Subcutaneous abdominal adipose tissue (tissue), 5 donors: ENCODE data around the gene ATP10A.
"Not testable (repeated sequence)": the region's sequence is repeated elsewhere in the genome, so short reads cannot be mapped to it uniquely, and the experiment has no call there.

Experiments
- H3K27ac ChIP-seq: one replicate; pipeline ENCODE4 v1.7.0; 2013; ENCODE audit warnings: low read depth, mild to moderate bottlenecking, inconsistent platforms, low read length, moderate library complexity
- H3K27me3 ChIP-seq, 5 donors: one replicate each; pipeline ENCODE4 v1.7.0; 2013; ENCODE audit warnings: low read length in 5 of 5, inconsistent platforms in 1 of 5; ENCODE audit not compliant: control insufficient read depth in 5 of 5, insufficient read depth in 4 of 5
- H3K36me3 ChIP-seq, 5 donors: one replicate each; pipeline ENCODE4 v1.7.0; 2013; ENCODE audit warnings: low read length in 5 of 5; ENCODE audit not compliant: control insufficient read depth in 5 of 5, insufficient read depth in 5 of 5
- H3K4me1 ChIP-seq, 5 donors: one replicate each; pipeline ENCODE4 v1.7.0; 2013; ENCODE audit warnings: low read length in 5 of 5, mild to moderate bottlenecking in 3 of 5, moderate library complexity in 1 of 5; ENCODE audit not compliant: control insufficient read depth in 5 of 5, insufficient read depth in 5 of 5
- H3K4me3 ChIP-seq, 5 donors: one replicate each; pipeline ENCODE4 v1.7.0; 2013; ENCODE audit warnings: low read length in 5 of 5, low read depth in 1 of 5
- H3K9ac ChIP-seq, 5 donors: one replicate each; pipeline ENCODE4 v1.7.0; 2013; ENCODE audit warnings: low read length in 5 of 5, mild to moderate bottlenecking in 4 of 5, moderate library complexity in 3 of 5
- H3K9me3 ChIP-seq, 5 donors: one replicate each; pipeline ENCODE4 v1.7.0; 2013; ENCODE audit warnings: low read length in 5 of 5; ENCODE audit not compliant: control insufficient read depth in 5 of 5
- donor health status: healthy.
- donor health status: healthy.
- donor health status: healthy.
- donor health status: healthy.
- donor health status: healthy.

The ATP10A gene

DNA sequence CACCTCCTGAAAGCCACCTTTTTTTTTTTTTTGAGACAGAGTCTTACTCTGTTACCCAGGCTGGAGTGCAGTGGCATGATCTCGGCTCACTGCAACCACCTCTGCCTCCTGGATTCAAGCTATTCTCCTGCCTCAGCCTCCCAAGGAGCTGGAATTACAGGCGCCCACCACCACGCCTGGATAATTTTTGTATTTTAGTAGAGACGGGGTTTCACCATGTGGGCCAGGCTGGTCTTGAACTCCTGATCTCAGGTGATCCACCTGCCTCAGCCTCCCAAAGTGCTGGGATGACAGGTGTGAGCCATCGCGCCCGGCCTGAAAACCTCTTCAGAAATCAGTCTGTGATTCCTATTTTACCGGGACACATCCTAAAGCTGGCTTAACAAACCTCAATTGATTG, 91.4 kb downstream of the ATP10A start:
- not testable (repeated sequence) for H3K9me3 ChIP-seq, H3K27me3 ChIP-seq, H3K27ac ChIP-seq, H3K4me3 ChIP-seq, H3K9ac ChIP-seq, H3K36me3 ChIP-seq
- H3K4me1 ChIP-seq, result peaks cover 10 to 20% (median 13%) of the 10 kb centered on the region in 5 donors

DNA sequence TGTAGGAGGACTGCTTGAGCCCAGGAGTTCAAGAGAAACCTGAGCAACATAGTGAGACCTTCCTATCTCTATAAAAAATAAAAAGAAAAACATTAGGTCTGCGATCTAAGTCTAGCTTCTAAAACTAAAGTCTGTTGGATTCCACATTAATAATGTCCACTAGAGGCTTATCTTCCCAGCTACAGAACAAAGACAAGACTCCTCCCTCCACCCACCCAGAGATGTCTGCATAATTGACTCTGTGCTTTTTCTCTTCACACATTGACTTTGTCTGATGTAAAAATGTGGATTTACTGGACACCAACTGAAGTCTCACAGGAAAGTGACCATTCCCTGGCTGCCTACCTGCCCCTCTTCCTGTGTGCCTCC, 91.8 kb downstream of the ATP10A start:
- no peak overlapping the region for H3K9ac ChIP-seq
- no peaks in the 10 kb centered on the region for H3K27me3 ChIP-seq
- H3K4me1 ChIP-seq, result peaks cover 10 to 20% (median 13%) of the 10 kb centered on the region in 5 donors
- H3K9me3 ChIP-seq, result no peaks in the 10 kb centered on the region
- no peak overlapping the region for H3K27ac ChIP-seq
- peaks cover 0 to 3% (median 0%) of the 10 kb centered on the region in 5 donors for H3K36me3 ChIP-seq
- H3K4me3 ChIP-seq, result no peak overlapping the region

DNA sequence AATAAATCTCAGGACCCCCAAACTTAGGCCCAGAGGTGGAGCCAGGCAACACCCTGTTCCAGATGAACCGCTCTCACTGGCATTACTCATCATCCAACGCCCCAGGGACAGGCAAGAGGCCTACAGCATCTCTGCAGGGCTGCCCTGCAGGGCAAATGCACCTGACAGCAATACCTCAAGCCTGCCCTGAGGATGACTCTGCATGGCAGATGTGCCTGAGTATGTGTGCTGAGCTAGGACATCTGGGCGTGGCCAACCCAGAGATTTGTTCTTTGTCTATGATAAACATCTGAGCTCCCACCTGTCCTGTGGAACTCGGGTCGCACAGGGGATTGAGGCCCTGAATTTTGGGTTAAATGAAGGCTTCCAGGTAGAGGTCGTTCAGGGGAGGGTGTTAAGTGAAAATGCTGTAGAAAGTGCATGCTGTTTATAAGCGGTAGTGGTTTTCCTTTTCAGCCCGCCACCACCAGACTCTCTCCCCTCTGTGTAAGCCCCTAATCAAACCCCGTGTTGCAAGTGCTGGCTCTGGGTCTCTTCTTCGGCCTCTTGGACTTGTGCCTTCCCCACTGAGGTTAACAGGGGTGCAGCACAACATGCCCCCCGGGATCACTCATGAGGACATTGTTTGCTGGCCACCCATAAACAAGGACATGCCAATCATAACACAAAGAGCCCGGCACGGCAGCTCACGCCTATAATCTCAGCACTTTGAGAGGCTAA, 92.3 kb downstream of the ATP10A start:
- peaks cover 0 to 3% (median 0%) of the 10 kb centered on the region in 5 donors for H3K36me3 ChIP-seq
- no peaks in the 10 kb centered on the region for H3K9me3 ChIP-seq
- peaks cover 7 to 15% (median 9%) of the 10 kb centered on the region in 5 donors for H3K4me1 ChIP-seq
- no peak overlapping the region for H3K4me3 ChIP-seq
- H3K9ac ChIP-seq, result no peak overlapping the region
- H3K27ac ChIP-seq, result no peak overlapping the region
- no peaks in the 10 kb centered on the region for H3K27me3 ChIP-seq

DNA sequence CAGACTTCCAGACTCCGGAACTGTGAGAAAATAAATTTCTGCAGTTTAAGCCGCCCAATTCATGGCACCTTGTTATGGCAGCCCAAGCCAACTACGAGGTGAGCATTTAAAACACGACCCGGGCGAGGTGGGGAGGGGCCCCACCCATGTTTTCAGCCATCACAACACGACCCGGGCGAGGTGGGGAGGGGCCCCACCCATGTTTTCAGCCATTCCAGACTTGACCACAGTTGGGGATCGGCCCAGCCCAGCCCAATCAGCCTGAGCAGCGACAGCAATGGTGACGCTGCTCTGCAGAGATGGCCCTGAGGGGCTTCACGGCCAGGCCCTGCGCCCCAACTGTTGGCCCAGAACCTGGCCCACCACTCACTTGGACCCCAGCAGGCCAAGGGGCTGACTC, 93.1 kb downstream of the ATP10A start:
- Histone ChIP-seq H3K4me1 (peaks cover 2 to 8% (median 3%) of the 10 kb centered on the region in 5 donors), H3K27me3 (no peaks in the 10 kb centered on the region), H3K27ac (no peak overlapping the region), H3K4me3 (no peak overlapping the region), H3K36me3 (peaks cover 0 to 9% (median 0%) of the 10 kb centered on the region in 5 donors), H3K9me3 (no peaks in the 10 kb centered on the region), H3K9ac (no peak overlapping the region)

DNA sequence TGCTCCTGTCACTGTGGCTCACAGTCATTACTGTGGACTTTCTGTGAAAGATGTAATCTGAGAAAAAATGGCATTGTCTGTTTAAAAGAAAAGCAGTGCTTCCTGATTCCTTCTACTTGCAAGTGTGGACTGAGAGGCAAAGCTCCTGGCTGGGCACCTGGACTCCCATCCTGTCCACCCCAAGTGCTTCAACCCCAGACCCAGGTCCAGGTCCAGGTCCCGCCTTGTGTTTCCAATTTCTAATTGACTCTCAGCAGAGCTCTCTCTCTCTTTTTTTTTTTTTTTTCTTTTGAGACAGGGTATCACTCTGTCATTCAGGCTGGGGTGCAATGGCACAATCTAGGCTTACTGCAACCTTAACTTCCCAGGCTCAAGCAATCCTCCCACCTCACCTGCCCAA, 94.9 kb downstream of the ATP10A start:
- Histone ChIP-seq H3K9ac (no peak overlapping the region), H3K4me1 (peaks cover 0 to 3% (median 0%) of the 10 kb centered on the region in 5 donors), H3K4me3 (no peak overlapping the region), H3K27me3 (no peaks in the 10 kb centered on the region), H3K9me3 (no peaks in the 10 kb centered on the region), H3K36me3 (peaks cover 0 to 13% (median 3%) of the 10 kb centered on the region in 5 donors), H3K27ac (no peak overlapping the region)

DNA sequence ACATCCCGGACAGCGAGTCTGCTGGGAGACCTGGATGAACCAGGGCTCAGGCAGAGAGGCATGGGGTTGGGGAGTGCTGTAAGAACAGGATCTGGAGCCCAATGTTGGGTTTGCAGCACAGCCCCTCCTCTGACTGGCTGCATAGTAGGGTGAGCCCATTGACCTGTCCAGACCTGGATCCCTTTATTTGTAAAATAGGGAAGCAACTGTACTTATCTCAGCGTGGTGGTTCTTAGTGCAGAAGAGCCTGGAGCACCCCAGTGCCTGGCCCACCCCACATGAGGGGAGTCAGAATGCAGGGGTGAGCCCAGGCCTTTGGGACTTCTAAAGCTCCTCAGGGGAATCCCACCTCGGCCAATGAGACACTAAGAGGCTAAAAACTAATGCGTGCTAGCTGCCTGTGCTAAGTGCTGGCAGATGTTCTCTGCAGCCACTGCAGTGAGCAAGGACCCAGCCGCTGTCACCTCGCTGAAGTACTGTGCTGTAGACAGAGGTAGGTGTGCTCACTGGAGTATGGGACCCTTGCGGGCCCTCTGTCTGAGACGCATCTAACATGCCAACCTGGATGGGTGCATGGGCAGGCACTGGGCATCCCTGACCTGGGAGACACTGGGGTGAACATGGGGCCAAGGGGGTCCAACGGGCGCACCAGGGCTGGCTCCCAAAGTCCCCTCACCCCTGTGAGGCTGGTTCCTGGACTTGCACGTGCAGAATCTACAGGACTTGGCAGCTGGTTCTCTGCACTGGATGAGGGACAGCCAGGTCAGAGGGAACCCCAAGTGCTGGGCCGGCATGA, 95.6 kb downstream of the ATP10A start:
- H3K4me3 ChIP-seq, result no peak overlapping the region
- H3K27ac ChIP-seq, result no peak overlapping the region
- H3K27me3 ChIP-seq, result no peaks in the 10 kb centered on the region
- no peaks in the 10 kb centered on the region for H3K4me1 ChIP-seq
- H3K9me3 ChIP-seq, result no peaks in the 10 kb centered on the region
- no peak overlapping the region for H3K9ac ChIP-seq
- peaks cover 0 to 13% (median 3%) of the 10 kb centered on the region in 5 donors for H3K36me3 ChIP-seq

DNA sequence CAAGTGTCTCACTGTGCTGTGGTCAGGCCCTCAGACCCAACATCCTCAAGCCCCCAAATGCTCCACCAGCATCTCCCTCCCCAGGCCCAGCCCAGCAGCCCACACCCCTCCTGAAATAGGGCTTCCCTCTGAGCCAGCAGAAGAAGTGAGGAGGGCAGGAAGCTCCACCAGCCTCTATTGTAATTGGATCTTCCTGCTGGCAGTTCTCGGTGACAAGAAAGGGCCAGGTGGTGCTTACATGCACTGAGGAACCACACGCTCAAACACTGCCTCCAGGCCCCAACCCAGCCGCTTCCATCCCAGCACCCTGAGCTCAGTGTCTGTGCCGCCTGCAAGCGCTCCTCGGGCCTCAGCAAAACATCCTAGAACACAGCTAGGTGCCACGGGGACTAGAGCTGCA, 96.7 kb downstream of the ATP10A start:
- Histone ChIP-seq H3K9ac (no peak overlapping the region), H3K27ac (no peak overlapping the region), H3K36me3 (peaks cover 0 to 13% (median 3%) of the 10 kb centered on the region in 5 donors), H3K4me1 (no peaks in the 10 kb centered on the region), H3K27me3 (no peaks in the 10 kb centered on the region), H3K4me3 (no peak overlapping the region), H3K9me3 (no peaks in the 10 kb centered on the region)

DNA sequence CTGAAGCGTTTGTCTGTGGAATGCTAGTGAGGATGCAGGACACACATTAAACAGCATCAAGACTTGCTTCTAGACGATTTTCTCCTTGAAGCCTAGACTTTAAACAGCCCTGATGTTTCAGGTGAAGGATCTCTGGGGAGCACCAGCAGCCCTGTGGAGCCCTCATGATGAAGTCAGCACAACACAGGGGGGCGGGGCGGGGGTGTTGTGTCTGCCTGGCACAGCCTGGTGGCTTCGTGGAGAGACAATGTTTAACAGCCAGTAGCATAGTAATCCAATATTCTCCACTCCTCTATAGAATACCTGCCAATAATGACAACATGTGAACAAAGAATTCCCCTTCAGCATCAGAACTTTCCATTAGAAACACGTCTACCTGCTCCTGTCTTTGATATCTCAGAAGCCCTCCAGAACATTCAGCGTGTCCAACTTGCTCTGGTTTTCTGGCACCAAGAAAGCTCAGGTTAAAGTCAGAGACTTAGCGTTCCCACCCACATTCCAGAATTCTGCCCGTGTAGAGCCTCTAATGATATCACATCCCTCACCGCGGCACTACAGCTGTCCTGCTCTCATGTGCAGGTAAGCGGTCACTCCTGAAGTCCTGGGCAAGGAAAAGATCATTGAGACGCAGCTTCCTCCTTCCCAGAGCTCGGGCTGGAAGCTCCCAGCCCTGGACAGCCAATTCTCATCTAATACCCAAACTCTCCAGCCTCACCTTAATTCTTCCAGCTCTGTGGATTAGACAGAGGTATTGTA, 98.0 kb downstream of the ATP10A start:
- no peak overlapping the region for H3K4me3 ChIP-seq
- no peak overlapping the region for H3K9ac ChIP-seq
- H3K4me1 ChIP-seq, result no peaks in the 10 kb centered on the region
- H3K36me3 ChIP-seq, result peaks cover 0 to 13% (median 3%) of the 10 kb centered on the region in 5 donors
- H3K27ac ChIP-seq, result no peak overlapping the region
- H3K27me3 ChIP-seq, result no peaks in the 10 kb centered on the region
- H3K9me3 ChIP-seq, result no peaks in the 10 kb centered on the region

DNA sequence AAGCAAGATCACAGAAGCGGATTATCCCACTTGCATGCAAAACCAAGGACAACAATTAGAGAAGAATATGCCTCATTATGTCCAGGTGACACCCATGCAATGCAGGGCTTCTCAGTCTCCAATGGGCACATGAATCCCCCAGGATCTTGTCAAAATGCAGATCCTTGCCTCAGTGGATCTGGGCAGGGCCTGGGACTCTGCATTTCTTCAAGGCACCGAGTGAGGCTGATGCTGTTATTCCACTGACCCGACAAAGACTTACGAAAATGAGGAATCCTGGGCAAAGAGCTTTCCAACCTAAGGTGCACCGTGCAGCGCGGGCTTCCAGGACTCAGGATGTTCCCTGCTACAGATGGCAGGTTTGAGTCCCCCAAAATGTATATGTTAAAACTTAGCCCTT, 99.2 kb downstream of the ATP10A start:
- Histone ChIP-seq H3K27me3 (no peaks in the 10 kb centered on the region), H3K4me1 (no peaks in the 10 kb centered on the region), H3K27ac (no peak overlapping the region), H3K36me3 (peaks cover 0 to 13% (median 3%) of the 10 kb centered on the region in 5 donors), H3K9ac (no peak overlapping the region), H3K4me3 (no peak overlapping the region), H3K9me3 (no peaks in the 10 kb centered on the region)

DNA sequence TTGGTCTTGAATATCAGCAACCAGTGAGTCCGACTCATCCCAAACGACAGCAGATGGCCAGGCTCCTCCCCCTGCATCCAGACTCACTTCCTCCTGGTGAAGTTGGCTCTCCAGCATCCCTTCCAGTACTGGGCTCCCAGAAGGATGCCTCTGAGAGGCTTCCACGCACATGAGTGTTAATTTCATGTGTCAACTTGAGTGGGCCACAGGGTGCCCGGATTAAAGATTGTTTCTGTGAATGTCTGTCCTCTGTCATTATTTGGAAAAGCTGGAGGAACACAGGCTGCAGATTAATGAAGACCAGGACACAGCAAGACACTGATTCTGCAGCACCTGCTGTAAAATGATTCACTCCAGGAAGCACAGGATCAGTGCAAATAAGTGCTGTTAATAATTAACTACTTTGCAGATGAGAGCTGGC, 99.8 kb downstream of the ATP10A start:
- Histone ChIP-seq H3K9ac (no peak overlapping the region), H3K4me1 (no peaks in the 10 kb centered on the region), H3K9me3 (no peaks in the 10 kb centered on the region), H3K4me3 (no peak overlapping the region), H3K36me3 (peaks cover 0 to 13% (median 3%) of the 10 kb centered on the region in 5 donors), H3K27ac (no peak overlapping the region), H3K27me3 (no peaks in the 10 kb centered on the region)
